Middle frontal gyrus (tissue), 1 donor: ENCODE data around the gene LEFTY2.
"Not testable (repeated sequence)": the region's sequence is repeated elsewhere in the genome, so short reads cannot be mapped to it uniquely, and the experiment has no call there.

ENCODE experiments used
- DNase-seq: peaks from one replicate; pipeline ENCODE4 v3.0.0-alpha.2; 2015; ENCODE audit warnings: low spot score; ENCODE audit errors: extremely low spot score

The LEFTY2 gene

GRCh38 chr1:225906467-225906866 is 34.6 kb downstream of the LEFTY2 start:
- no peak for DNase-seq

GRCh38 chr1:225903623-225904022 is 37.4 kb downstream of the LEFTY2 start:
- no peak for DNase-seq

GRCh38 chr1:225899044-225899925 is 41.7 kb downstream of the LEFTY2 start:
- DNase-seq, result no peak

GRCh38 chr1:225897595-225898514 is 43.2 kb downstream of the LEFTY2 start:
- DNase-seq, result no peak

GRCh38 chr1:225896937-225897549 is 44.0 kb downstream of the LEFTY2 start:
- no peak for DNase-seq

GRCh38 chr1:225896494-225896893 is 44.5 kb downstream of the LEFTY2 start:
- DNase-seq, result no peak

- DNase-seq, result no peak
Observed at GRCh38 chr1:225892307-225892706, 48.7 kb downstream of the LEFTY2 start.

GRCh38 chr1:225891229-225891972 is 49.6 kb downstream of the LEFTY2 start:
- no peak for DNase-seq

GRCh38 chr1:225890346-225891228 is 50.4 kb downstream of the LEFTY2 start:
- DNase-seq, result no peak

GRCh38 chr1:225889743-225890142 is 51.3 kb downstream of the LEFTY2 start:
- DNase-seq, result no peak

GRCh38 chr1:225888898-225889601 is 52.0 kb downstream of the LEFTY2 start, which contains the start of gene LEFTY1:
LEFTY1 (minus strand) TSS chr1:225889146; CDS start chr1:225889066, 80 bp downstream.
- DNase-seq, result no peak

GRCh38 chr1:225888289-225888897 is 52.6 kb downstream of the LEFTY2 start:
- no peak for DNase-seq

- DNase-seq, result not testable (repeated sequence)
Observed at GRCh38 chr1:225887554-225888288, 53.3 kb downstream of the LEFTY2 start.

- no peak for DNase-seq
Observed at GRCh38 chr1:225887030-225887314, 54.0 kb downstream of the LEFTY2 start.
